Measurements from ENCODE around the gene ASCL2. TPM values are rescaled to one million over a fixed set of nuclear protein-coding genes. Genes with fewer than 3 reads are reported as not detected.

The ASCL2 gene
- total RNA-seq, 4 donors from 2014 or later, result 0.27 TPM; not detected in 3

- TF ChIP-seq POLR2AphosphoS5 (IDR thresholded peaks at IDR 0.05) (no peak), EP300 (IDR thresholded peaks at IDR 0.05) (no peak), POLR2A (IDR thresholded peaks at IDR 0.05) (no peak), CTCF (IDR thresholded peaks at IDR 0.05) (no peak)
- Histone ChIP-seq H3K27ac (no peak overlapping the region), H3K9me3 (no peaks in the 10 kb centered on the region), H3K36me3 (no peaks in the 10 kb centered on the region), H3K4me1 (peaks cover 0 to 31% (median 14%) of the 10 kb centered on the region in 3 donors), H3K27me3 (peaks cover 71% of the 10 kb centered on the region), H3K4me3 (peak overlapping the region in 1 of 2 donors; percentile 52)
- WGBS, 2 donors (ENCODE audit: low coverage in 1 of 2), result 80% methylated on average over 2 of the region's 26 CpGs; no CpG with 5 or more reads in 1 of the 2 donors
- ATAC-seq, result no peak
These were observed 2.3 kb downstream of the ASCL2 start for GRCh38 chr11:2267851-2268728.

GRCh38 chr11:2267306-2267850 lies 3.0 kb downstream of the ASCL2 start:
- H3K4me1 ChIP-seq, result peaks cover 0 to 31% (median 14%) of the 10 kb centered on the region in 3 donors
- H3K36me3 ChIP-seq, result no peaks in the 10 kb centered on the region
- H3K27ac ChIP-seq, result no peak overlapping the region
- ATAC-seq, result no peak
- H3K4me3 ChIP-seq, result no peak overlapping the region
- no peaks in the 10 kb centered on the region for H3K9me3 ChIP-seq
- TF ChIP-seq EP300 (IDR thresholded peaks at IDR 0.05) (no peak), POLR2AphosphoS5 (IDR thresholded peaks at IDR 0.05) (no peak), POLR2A (IDR thresholded peaks at IDR 0.05) (no peak), CTCF (IDR thresholded peaks at IDR 0.05) (no peak)
- peaks cover 70% of the 10 kb centered on the region for H3K27me3 ChIP-seq
- WGBS, 2 donors (ENCODE audit: low coverage in 1 of 2), result 83% methylated on average over 3 of the region's 12 CpGs; no CpG with 5 or more reads in 1 of the 2 donors

DNA sequence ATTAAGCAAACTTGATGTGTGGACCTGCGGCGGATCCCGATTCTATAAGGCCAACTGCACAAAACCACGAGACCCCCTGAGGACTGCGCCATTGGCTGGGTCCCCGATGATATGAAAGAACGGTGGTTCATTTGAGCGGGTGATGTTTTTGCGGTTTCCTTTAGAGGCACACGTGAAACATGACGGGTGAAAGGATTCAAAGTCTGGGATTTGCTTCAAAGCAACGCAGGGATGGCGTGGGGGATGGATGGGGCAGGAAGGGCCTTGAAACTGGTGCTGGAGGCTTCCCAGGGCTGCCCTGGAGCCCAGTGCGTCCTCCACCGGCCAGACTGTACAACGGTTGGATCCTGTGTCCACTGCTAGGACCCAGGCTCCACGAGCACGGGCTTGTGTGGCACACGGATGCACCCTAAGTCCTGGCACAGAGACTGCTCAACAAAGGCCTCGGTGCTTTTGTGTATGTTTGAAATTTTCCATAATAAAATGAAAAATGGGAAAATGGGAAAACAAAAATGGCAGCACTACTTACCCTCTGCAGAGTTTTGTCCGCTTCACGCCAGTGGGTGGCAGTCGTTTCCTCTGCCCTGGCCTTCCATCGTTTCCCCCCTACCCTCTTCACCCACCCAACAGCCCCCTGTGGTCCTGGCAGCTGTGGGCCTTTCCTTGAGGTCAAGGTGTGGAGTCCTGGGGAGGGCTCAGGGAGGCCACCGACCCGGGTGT lies 3.6 kb downstream of the ASCL2 start:
- Histone ChIP-seq H3K4me1 (peaks cover 0 to 31% (median 14%) of the 10 kb centered on the region in 3 donors), H3K4me3 (no peak overlapping the region), H3K9me3 (no peaks in the 10 kb centered on the region), H3K27ac (no peak overlapping the region), H3K27me3 (peaks cover 68% of the 10 kb centered on the region), H3K36me3 (no peaks in the 10 kb centered on the region)
- TF ChIP-seq POLR2AphosphoS5 (IDR thresholded peaks at IDR 0.05) (no peak), POLR2A (IDR thresholded peaks at IDR 0.05) (no peak), CTCF (IDR thresholded peaks at IDR 0.05) (no peak), EP300 (IDR thresholded peaks at IDR 0.05) (no peak)
- ATAC-seq, result no peak
- WGBS, 2 donors (ENCODE audit: low coverage in 1 of 2), result 90 to 96% methylated on average over 10 to 19 of the region's 26 CpGs

DNA sequence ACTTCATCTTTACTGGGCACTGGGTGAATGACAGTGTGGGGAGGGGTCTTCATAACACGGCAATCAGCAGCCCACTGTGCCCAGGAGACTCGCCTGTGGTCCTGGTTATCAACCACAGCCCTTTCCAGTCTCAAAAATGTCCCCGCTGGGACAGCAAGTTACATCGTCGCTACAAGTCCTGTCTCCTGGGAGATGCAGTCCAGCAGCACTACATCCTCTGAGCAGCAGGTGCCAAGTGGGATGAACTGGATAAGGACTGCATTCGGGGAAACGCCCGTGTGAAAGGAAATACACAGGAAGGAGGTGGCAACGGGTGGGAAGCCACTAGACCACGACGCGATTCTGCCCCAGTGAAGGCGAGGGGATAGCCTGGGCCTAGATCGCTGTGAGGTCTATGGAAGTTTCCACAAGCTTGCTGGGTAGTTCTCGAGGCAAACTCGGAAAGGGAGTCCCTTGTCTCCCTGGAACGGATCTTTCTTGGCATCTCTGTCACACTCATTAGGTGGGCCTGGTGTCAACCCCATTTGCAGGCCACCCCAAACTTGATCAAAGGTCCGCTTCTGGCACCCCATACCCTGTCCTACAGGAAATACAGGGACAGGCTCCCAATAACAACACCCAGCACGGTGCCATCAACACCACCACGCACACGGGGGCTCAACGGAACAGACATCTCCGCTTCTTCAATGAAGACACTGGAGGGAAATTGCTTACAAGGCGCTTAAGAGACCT lies 4.4 kb downstream of the ASCL2 start:
- no peak overlapping the region for H3K27ac ChIP-seq
- TF ChIP-seq EP300 (IDR thresholded peaks at IDR 0.05), result no peak
- no peak for TF ChIP-seq POLR2AphosphoS5 (IDR thresholded peaks at IDR 0.05)
- TF ChIP-seq POLR2A (IDR thresholded peaks at IDR 0.05), result no peak
- TF ChIP-seq CTCF (IDR thresholded peaks at IDR 0.05), result no peak

More for the DNA sequence above, 4.4 kb downstream of the ASCL2 start:
- Histone ChIP-seq H3K4me3 (no peak overlapping the region), H3K36me3 (no peaks in the 10 kb centered on the region), H3K27me3 (peaks cover 68% of the 10 kb centered on the region), H3K4me1 (peaks cover 0 to 27% (median 13%) of the 10 kb centered on the region in 3 donors), H3K9me3 (no peaks in the 10 kb centered on the region)
- ATAC-seq, result no peak
- WGBS, 2 donors (ENCODE audit: low coverage in 1 of 2), result 79 to 81% methylated on average over 8 to 11 of the region's 24 CpGs
